OCI-LY3 (cell line): ENCODE measurements around the gene CNDP2.
A peak's percentile ranks its signal among the peaks of the same experiment; 100 is the strongest.

Source experiments
- H2AFZ ChIP-seq: fragments of 200-600, 300-600 bp; shearing (Covaris generic); 2 replicates; pipeline ENCODE4 v1.6.0; 2014; ENCODE audit warnings: antibody characterized with exemption, low read depth, low read length
- H3K27ac ChIP-seq: fragments of 200-600, 300-600 bp; sonication (generic); 2 replicates; pipeline ENCODE4 v1.5.1; 2014; ENCODE audit warnings: mild to moderate bottlenecking, low read length, moderate library complexity, mixed read lengths
- H3K27me3 ChIP-seq: fragments of 200-600, 300-600 bp; sonication (generic); 2 replicates; pipeline ENCODE4 v1.6.1; 2014; ENCODE audit warnings: low read depth, low read length, mixed read lengths
- H3K36me3 ChIP-seq: fragments of 200-600, 300-600 bp; sonication (generic); replicated peaks from 2 replicates; pipeline ENCODE3; 2014; ENCODE audit warnings: low read depth, low read length, mixed read lengths
- H3K4me1 ChIP-seq: fragments of 300-600, 200-600 bp; sonication (generic); 2 replicates; pipeline ENCODE4 v1.6.1; 2014; ENCODE audit warnings: low read length, mixed read lengths
- H3K4me2 ChIP-seq: fragments of 200-600, 300-600 bp; sonication (generic); 2 replicates; pipeline ENCODE4 v1.6.1; 2014; ENCODE audit warnings: low read length, mixed read lengths
- H3K4me3 ChIP-seq: fragments of 300-600, 200-600 bp; sonication (generic); 2 replicates; pipeline ENCODE4 v1.5.1; 2014; ENCODE audit warnings: antibody characterized with exemption, mild to moderate bottlenecking, low read length, moderate library complexity
- H3K79me2 ChIP-seq: fragments of 300-600, 200-600 bp; shearing (Covaris generic); 2 replicates; pipeline ENCODE4 v1.6.1; 2014; ENCODE audit warnings: mild to moderate bottlenecking, low read length, mixed read lengths
- H3K9ac ChIP-seq: fragments of 300-600, 200-600 bp; shearing (Covaris generic); 2 replicates; pipeline ENCODE4 v1.6.0; 2014; ENCODE audit warnings: mild to moderate bottlenecking, low read length, moderate library complexity
- H3K9me3 ChIP-seq: fragments of 200-600, 300-600 bp; shearing (Covaris generic); 2 replicates; pipeline ENCODE4 v1.6.1; 2014; ENCODE audit warnings: low read length, mixed read lengths; ENCODE audit not compliant: insufficient read depth
- H4K20me1 ChIP-seq: fragments of 200-600, 300-600 bp; sonication (generic); 2 replicates; pipeline ENCODE4 v1.6.1; 2016; ENCODE audit warnings: low read length, mixed read lengths; ENCODE audit not compliant: insufficient read depth
- CTCF ChIP-seq: fragments of 200-600, 300-600 bp; sonication (generic); IDR thresholded peaks from 2 replicates; pipeline ENCODE4 v1.5.1; 2014; ENCODE audit warnings: antibody characterized with exemption, low read length, low read depth
- EZH2phosphoT487 ChIP-seq: fragments of 200-600 bp; shearing (Covaris generic); IDR thresholded peaks from 2 replicates; pipeline ENCODE4 v1.6.1; 2018; ENCODE audit warnings: antibody characterized with exemption, mixed run types, low read depth

CNDP2 gene

GRCh38 chr18:74550886-74551285 is 54.7 kb downstream of the CNDP2 start:
- Histone ChIP-seq H3K9ac (no peak overlapping the region), H3K36me3 (no peaks in the 10 kb centered on the region), H3K79me2 (no peaks in the 10 kb centered on the region), H3K27me3 (peaks cover 29% of the 10 kb centered on the region), H2AFZ (no peak overlapping the region), H3K4me3 (no peak overlapping the region), H3K27ac (no peak overlapping the region), H3K4me2 (no peak overlapping the region), H3K4me1 (no peaks in the 10 kb centered on the region), H4K20me1 (no peaks in the 10 kb centered on the region), H3K9me3 (peaks cover 10% of the 10 kb centered on the region; the same call in 1 of the 2 replicates)
- no peak for TF ChIP-seq CTCF
- TF ChIP-seq EZH2phosphoT487 = no peak

GRCh38 chr18:74551452-74551851 is 55.3 kb downstream of the CNDP2 start:
- H3K4me2 ChIP-seq = no peak overlapping the region
- no peak overlapping the region for H3K9ac ChIP-seq
- 0 out of 2 replicates have a peak overlapping the region, but pooled peaks have one; percentile 2 for H2AFZ ChIP-seq
- no peak for TF ChIP-seq CTCF
- TF ChIP-seq EZH2phosphoT487 = no peak
- no peaks in the 10 kb centered on the region for H3K79me2 ChIP-seq
- H3K27ac ChIP-seq = no peak overlapping the region
- H3K27me3 ChIP-seq = peaks cover 35% of the 10 kb centered on the region
- no peaks in the 10 kb centered on the region for H4K20me1 ChIP-seq
- H3K9me3 ChIP-seq = peaks cover 10% of the 10 kb centered on the region; the same call in 1 of the 2 replicates
- H3K36me3 ChIP-seq = no peaks in the 10 kb centered on the region
- no peak overlapping the region for H3K4me3 ChIP-seq
- H3K4me1 ChIP-seq = no peaks in the 10 kb centered on the region

GRCh38 chr18:74551936-74552555 is 55.9 kb downstream of the CNDP2 start:
- Histone ChIP-seq H3K4me2 (no peak overlapping the region), H3K9me3 (peaks cover 10% of the 10 kb centered on the region; the same call in 1 of the 2 replicates), H3K27ac (no peak overlapping the region), H2AFZ (no peak overlapping the region), H3K4me1 (no peaks in the 10 kb centered on the region), H3K36me3 (no peaks in the 10 kb centered on the region), H3K27me3 (peaks cover 37% of the 10 kb centered on the region), H4K20me1 (no peaks in the 10 kb centered on the region), H3K9ac (no peak overlapping the region), H3K4me3 (no peak overlapping the region), H3K79me2 (no peaks in the 10 kb centered on the region)
- TF ChIP-seq CTCF (peak; percentile 98), EZH2phosphoT487 (no peak)

- Histone ChIP-seq H4K20me1 (no peaks in the 10 kb centered on the region), H2AFZ (no peak overlapping the region), H3K4me1 (no peaks in the 10 kb centered on the region), H3K27ac (no peak overlapping the region), H3K27me3 (peaks cover 47% of the 10 kb centered on the region), H3K79me2 (no peaks in the 10 kb centered on the region), H3K36me3 (no peaks in the 10 kb centered on the region), H3K9ac (no peak overlapping the region), H3K9me3 (no peaks in the 10 kb centered on the region), H3K4me3 (no peak overlapping the region), H3K4me2 (no peak overlapping the region)
- TF ChIP-seq EZH2phosphoT487 (no peak), CTCF (no peak)
Measured at GRCh38 chr18:74556126-74556525, 60.0 kb downstream of the CNDP2 start.
